GM19238 (cell line): ENCODE measurements around the gene AHRR.

Experiments used
- DNase-seq: peaks from one replicate; pipeline ENCODE4 v3.0.0; 2011; ENCODE audit warnings: low spot score; ENCODE audit not compliant: insufficient read length

The AHRR gene

DNA sequence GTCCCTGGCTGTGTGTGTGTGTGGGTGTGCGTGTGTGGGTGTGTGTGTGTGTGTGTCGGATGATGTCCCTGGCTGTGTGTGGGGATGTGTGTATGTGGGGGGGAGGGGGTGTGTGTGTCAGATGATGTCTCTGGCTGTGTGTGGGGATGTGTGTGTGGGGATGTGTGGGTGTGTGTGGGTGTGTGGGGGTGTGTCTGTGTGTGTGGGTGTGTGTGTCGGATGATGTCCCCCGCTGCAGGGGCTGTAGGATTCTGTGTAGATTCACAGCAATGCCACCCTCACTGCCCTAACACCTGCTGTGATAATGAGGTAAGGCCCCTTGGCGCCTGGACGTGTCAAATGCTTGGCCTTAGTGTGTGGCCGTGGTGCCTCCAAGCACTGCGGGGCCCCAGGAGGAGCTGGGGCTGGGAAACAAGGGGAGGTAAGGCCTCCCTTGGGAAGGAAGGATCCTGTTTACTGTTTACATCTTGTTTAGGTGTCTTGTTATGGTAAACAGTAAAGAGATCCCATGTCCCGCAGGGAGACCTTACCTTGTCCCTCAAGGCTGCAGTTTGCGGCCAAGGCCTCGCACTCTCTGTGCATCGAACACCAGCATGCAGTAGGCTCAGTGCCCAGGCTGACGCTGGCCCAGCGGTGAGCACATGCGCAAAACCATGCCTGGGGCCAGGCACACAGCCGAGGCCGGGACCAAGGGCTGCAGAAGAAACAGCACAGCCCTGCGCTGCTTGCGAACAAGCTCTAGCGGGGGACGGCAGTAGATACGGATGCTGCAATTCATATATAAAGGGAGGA is 24.1 kb downstream of the AHRR start:
- DNase-seq, result no peak

DNA sequence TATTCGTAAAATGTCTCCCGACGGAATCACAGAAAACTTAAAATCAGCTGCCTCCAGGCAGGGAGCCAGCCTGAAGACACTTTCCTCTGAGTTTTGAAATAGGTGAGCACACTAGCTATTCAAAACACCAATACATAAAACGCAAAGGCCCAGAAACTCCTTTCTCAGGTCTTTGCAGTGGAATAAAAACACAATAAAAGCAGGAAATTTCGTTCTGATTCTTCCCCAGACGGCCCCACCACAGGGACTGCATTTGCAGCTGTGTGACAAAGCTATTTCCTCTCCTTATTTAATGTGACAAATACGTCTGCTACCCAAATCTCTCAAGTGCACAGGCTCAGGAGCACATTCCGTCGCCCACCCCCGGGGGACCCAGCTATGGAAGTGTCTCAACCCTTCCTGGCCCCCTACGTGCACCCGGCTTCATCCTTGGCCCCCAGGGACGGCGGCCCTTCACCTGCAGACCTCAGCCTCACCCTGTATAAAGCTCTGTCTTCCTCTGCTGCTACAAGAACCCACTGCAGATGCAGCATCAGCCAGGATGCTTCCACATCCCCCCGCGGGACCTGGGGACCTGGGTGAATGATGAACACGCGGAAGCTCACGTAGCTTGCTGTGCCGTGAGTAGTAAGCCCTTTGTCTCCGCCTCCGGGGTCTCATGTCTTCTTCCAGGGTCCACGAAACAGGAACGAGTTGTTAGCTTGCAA is 24.9 kb downstream of the AHRR start:
- DNase-seq, result no peak

DNA sequence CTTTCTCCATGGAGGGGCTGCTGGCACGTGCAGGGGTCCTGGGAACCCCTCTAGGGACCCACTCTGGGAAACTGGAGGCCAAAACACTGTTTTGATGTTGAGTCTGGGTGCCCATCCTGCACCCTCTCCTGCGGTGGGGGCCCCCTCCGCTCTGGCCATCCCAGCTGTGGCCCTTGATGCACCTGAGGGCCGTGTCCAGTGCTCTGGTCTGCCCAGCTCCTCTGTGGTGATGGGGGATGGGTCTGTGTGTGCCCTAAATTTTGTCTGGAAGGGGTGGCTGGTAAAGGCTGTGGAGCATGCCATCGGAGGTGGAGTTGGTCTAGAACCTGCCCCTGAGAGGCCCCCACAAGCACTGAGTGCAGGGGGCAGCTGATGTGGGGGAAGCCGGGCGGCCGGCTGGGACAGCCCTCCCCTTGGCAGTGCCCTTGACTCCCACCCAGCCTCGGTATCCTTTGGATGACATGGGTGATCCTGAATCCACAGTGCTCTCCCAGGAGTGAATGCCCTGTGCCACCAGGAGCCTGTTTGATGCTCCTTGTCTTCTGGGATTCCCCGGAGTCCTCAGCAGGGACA is 26.3 kb downstream of the AHRR start:
- no peak for DNase-seq

DNA sequence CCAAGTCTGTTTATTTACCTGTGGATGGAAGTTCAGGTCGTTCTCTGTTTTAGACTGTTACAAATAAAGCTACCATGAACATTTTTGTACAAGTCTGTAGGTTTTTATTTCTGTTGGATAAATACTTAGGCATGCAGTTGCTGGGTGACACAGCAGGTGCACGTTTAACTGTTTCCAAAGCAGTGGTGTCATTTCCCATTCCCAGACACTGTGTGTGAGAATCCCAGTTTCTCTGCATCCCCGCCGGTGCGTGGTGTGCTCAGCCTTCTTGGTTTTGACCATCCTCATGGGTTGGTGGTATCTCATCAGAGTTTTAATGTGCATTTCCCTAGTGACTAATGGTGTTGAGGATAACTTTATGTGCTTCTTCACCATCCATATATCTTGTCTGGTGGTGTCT is 27.2 kb downstream of the AHRR start:
- DNase-seq, result no peak

DNA sequence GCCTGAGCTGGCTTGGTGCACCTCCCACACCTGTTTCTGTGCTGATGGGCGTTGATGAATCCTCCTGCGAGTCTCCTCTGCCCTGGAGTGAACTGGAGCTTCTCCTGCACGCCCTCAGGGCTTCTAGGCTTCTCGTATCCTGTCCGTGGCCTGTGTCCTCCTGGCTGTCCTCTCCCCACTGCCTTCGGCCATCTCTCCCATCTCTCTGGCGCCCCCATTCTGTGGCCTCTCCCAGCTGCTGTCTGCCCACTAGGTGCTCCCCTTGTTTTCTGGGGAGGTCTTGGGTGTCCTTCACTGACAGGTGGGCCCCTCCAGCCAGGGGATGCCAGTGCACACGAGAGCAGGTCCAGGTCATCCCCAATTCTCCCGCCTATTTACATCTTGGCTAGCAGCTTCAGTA is 28.8 kb downstream of the AHRR start:
- no peak for DNase-seq

DNA sequence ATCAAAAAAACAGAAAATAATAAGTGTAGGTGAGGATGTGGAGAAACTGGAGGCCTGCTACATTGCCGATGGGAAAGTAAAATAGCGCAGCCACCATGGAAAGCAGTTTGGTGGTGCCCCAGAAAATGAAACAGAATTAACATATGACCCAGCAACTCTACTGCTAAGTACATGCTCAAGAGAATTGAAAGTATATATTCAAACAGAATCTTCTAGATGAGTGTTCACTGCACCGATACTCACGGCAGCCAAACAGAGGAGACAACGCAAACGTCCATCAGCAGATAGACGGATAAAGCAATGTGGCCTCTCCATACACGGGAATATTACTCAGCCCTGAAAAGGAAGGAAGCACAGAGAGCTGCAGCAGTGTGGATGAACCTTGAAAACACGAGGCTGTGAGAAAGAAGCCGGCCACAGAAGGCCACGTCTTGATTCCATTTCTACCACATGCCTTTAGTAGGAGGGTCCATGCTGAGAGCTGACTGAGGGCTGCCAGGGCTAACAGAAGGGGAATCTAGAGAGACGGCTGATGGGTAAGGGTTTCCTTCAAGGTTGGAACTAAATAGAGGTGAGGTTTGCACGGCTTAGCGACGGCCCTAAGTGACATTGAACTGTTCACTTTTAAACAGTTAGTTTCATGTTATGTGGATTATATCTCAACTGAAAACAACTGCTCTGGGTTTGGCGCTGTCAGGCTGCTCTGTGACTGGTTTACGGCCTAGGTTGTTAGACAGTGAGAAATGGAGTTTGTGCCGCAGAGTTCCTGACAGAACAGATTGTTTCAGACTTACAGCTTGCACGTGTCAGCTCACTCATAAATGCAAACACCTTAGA is 29.8 kb downstream of the AHRR start:
- DNase-seq, result no peak

DNA sequence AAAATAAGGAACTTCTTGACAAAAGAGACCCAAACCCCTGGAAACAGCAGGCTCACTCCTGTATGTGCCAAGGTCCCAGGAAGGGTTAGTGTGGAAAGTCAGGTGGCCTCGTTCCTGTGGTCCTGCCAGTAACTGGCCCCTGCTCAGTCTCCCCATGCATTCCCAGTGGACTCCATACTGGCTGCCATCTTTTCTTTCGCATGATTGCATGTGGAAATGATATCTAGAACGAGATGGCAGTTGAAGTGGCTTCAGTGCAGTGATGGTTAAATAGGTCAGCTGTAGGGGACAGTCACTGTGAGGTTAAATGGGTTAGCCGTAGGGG is 30.4 kb downstream of the AHRR start:
- DNase-seq, result no peak

DNA sequence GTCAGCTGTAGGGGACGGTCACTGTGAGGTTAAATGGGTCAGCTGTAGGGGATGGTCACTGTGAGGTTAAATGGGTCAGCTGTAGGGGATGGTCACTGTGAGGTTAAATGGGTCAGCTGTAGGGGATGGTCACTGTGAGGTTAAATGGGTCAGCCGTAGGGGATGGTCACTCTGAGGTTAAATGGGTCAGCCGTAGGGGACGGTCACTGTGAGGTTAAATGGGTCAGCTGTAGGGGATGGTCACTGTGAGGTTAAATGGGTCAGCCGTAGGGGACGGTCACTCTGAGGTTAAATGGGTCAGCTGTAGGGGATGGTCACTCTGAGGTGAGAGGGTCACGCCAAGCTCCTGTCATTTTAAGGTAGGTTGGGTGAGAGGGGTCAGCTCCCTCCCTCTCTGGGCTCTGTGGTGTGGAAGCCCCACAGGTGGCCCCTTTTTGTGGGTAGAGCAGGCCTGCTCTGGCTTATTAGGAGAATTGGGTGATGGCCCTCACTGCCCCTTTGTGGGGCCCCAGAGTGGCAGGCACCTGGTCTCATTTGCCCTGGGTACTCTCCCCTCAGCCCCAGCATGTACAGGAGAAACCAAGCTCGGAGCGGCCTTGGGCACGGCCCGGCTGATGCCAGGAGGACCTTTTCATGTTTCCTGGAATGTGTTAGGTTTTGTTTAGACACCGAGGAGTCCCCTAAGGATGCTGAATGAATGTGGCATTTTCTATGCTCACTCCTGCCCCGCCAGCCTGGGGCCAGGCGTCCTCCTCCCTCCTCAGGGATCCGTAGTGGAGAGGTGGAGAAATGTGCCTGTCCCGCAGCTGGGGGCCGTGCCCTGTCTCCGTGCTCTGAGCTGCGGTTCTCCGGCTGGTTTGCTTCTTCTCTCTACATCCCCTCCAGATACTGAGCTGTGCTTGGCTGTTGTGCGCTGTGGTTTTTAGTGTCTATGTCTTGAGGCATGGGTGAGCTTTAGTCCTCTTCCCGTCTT is 31.4 kb downstream of the AHRR start:
- DNase-seq, result no peak

DNA sequence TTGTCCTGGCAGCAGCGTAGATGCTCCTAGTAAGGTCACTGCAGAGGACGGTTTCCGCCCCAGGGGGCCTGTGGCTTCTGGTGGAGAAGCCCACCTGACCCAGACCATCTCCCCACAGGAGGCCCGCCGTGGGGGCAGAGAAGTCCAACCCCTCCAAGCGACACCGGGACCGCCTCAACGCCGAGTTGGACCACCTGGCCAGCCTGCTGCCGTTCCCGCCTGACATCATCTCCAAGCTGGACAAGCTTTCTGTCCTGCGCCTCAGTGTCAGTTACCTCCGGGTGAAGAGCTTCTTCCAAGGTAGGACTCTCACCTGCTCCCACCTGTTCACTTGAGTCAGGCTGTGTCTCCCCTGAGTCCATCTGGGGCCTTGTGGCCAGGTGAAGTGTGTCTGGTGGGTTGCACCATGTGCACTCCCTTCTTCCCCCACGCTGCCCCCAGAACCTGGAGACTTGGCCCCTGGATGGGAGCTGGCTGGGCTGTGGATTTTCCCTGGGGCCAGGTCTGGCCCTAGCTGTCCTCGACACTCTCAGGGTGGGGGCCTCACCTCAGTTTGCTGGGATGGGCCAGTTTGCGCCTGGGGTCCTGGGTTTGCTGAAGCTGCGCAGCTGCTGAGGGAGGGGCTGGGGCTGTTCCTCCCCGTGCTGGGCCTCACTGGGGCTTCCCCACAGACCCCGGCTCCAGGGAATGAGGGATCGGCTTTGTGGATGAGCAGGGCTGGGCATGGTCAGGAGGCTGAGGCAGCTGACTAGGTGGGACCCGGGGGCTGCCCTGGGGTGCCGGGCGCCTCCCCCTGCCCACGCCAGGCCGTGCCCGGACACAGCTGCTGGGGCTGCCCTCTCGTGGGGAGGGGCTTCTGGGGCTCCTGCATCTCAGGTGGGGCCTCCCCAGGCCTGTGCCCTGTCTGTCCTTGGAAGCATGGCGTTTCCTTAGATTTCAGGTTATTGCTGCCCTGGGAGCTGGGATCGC is 32.4 kb downstream of the AHRR start:
- DNase-seq, result no peak

DNA sequence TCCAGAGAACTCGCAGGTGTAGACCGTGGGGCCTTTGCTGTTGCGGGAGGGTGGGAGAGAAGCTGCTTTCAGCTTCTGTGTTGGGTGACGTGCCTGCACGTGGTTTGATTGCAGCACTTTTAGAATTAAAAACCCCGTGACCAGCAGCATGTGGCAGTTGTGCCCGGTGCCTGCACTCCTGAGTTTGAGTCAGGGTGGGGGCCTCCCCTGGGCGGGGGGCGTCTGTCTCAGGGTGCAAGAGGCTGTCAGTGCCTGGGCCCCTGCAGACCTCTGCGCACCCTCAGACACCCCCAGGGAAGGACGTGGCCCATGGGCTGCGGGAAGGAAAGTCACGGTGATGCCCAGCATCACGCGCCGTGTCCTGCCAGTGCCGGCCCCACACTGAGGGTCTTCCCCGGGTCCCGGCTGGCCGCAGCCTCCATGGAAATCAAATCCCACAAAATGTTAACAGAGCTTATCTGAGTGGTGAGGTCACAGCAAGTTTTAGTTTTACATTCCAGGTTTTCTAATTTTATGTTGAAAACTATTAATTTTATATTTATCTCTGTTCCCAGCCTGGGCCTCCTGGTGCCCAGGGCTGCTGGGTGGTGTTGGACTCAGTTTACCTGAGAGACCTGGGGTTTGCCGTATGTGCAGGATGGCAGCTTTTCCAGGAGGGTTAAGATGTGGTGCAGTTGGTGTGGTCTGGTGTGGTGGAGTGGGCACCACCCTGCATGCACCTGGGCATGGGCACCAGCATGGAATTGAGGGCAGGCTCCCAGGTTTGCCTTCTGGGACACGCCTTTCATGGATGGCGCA is 33.3 kb downstream of the AHRR start:
- no peak for DNase-seq

DNA sequence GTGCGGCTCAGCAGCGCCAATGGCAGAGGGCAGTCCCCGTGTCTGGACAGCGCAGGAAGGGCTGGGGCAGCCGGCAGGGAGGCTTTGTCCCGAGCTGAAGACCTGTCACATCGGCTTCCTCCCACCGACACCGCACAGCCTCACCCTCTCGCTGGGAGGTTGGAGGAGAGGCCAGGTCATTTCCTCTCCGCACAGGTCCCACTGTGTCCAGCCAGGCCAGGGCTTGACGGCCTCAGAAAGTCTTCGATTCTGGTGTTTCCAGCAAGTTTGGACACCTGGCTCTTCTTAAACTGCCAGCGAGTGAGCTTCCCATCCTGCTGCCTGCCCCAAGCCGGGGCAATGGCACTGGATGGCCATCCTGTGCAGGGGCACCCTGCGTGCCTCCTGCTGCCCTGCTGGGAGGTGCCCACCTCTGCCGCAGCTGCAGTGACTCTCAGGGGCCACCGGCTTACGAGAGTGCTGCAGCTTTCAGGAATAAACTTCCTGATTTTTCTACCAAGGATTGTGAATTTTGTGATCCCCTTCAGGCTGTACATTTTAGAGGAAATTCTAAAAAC is 33.9 kb downstream of the AHRR start:
- DNase-seq, result no peak

DNA sequence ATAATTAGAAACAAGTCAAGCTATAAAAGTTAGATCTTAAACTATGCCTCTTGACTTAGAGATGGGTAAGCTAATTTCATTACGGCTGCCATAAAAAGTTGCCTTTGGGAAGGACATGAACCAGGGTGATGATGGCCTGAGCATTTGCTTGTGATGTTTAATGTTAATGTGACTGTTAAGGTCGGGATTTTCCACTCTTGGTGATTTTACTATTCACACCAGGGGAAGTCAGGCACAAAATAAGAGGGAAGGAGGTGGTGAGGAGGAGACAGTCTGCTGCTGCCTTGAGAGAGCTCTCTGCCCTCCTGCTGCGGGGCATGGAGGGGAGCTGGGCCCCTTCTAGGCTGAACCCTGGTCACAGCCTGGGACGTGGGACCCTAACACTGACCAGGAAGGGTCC is 34.4 kb downstream of the AHRR start:
- no peak for DNase-seq

DNA sequence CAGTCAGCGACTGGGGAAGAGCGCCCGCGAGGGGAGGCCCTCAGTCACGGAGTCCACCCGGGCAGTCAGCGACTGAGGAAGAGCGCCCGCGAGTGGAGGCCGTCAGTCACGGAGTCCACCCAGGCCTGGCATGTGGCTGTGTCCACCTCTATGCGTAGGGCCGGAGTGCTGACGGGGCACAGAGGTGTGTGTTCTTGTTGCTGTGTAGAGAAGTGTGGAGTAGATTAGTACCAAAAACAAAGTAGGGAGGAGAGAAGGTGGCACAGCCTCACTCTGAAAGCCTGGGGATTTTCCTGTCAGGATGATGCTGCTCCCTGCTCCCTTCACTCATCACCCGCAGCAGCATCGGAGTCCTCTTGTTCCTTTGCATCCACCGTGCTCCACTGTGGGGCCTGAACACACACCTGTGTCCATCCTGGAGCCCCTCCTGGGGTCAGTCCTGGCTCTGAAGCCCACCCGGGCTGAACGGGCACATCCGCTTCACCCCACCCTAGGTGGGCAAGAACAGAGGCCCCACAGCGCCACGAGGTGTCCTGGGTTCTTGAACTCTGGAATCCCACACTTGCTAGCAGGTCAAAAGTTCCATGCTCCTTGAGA is 37.9 kb downstream of the AHRR start:
- no peak for DNase-seq

DNA sequence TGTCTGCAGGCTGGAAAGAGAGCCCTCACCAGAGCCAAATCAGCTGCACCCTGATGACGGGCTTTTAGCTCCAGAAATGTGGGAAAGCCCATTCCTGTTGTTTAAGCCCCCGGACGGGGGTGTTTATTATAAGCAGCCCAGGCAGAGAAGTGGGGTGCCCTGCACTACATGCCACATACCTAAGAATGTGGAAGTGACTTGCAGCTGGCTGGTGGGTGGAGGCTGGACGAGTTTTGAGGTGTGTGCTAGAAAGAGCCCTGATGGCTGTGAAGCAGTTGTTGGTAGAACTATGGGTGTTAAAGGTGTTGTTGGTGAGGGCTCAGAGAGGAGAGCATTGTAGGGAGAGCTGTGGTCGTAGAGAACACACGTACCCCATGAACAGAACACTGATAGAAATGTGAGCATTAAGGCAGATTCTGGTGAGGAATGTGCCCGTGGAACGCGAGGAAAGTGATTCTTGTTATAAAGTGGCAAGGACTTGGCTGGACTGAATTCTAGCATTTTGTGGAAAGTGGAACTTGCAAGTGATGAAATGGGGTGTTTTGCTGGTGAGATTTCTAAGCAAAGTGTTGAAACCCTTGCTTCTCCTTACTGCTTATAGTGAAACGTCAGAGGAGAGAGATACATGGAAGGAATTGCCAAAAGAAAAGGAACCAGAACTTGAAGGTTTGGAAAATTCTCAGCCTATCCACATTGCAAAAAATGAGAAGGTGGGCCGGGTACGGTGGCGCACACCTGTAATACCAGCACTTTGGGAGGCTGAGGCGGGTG is 38.9 kb downstream of the AHRR start:
- DNase-seq, result no peak

DNA sequence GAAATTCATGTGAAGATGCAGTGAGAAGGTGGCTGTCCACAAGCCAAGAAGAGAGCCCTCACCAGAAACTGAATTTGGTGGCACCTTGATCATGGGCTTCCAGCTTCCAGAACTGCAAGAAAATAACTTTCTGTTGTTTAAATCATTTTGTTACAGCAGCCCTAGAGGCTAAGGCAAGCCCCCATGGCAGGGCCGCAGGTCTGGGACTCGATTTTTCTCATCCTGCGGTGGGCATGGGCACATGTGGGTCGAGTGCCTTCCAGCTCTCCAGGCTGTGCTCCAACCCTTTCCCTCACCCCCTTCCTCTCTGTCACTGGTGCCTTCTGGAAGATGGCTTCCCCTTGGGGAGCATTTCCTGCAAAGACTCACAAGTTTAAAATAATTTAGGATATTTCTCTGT is 40.7 kb downstream of the AHRR start:
- DNase-seq, result no peak

DNA sequence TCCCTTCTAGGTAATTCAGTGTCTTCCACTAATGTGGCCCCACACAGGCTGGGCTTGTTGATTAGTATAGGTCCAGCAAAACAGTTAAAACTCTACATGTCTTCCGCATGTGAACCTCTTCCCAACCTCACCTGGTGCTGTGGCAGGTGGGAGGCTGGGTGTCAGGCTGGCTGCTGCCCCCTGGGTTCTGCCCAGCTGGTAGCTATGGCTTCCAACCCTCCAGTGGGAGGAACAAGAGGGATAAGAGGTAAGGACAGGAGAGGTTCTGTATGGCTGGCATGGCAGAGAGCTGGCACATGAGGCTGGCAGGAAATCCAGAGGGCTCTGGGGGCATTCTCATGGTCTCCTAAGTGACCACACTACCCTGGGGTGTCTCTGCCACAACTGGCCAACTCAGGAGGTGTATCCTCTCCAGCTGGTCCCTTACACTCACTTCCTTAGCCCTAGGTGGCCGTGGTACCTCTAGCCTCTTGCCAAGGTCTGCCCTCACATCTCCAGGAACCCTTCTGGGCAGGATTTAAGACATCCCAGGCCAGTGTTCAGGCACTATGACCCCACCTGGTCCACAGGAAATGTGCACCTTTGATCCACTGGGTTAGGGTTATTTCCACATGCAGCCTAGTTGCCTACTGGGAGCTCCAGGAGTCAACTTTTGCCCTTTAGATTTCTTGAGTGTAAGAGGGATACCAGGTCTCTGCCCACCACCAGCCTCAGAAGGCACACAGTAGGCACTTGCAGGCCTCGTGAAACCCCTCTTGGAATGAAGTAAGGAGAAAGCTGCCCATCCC is 41.7 kb downstream of the AHRR start:
- peak; percentile 2 for DNase-seq

DNA sequence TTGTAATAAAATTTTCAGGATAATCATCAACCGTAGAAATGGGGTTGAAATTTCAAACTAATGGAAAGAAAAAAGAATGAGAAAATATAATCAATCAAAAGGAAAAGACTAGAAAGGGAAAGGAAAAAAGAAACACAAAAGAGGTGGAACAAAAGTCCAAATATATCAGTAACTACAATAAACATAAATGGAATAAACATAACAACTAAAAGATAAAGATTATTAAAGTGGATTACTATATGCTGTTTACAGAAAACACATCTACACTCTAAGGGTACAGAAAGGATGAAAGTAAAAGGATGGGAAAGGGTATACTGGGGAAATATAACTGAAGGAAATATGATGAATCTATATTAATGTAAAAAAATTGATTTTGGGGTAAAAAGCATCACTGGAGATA is 43.0 kb downstream of the AHRR start:
- DNase-seq, result no peak
